PC-9 (cell line): ENCODE data around the gene ACOT2.

Source experiments
- EZH2 ChIP-seq: fragments of 200-600 bp; sonication (generic); IDR thresholded peaks from 2 replicates; pipeline ENCODE4 v1.8.0; 2017; ENCODE audit warnings: antibody characterized with exemption, low read depth
- TF ChIP-seq, protein P1 (sequence below): fragments of 200-600 bp; sonication (generic); conservative IDR thresholded peaks from 2 replicates; pipeline ENCODE4 v1.6.1; 2017; ENCODE audit warnings: mixed run types, antibody characterized with exemption, mild to moderate bottlenecking, moderate library complexity

DNA sequence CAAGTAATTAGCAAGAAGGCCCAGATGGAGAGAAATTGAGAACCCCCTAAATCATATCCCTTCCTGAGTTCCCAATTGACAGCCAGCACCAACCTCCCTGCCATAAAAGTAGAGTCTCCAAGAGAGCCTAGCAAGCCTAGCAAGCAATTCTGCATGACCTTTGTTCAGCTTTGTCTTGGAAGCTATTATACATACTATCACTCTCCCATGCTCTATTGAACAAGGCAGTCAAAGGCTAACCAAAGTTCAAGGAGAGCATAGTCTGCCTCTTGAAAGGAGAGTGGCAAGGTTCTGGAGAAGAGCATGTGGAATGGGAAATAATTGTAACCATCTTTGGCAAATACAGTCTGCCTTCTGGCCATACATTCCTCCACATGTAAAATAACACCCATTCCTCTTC, 30.5 kb downstream of the ACOT2 start:
- TF ChIP-seq, protein P1, sequence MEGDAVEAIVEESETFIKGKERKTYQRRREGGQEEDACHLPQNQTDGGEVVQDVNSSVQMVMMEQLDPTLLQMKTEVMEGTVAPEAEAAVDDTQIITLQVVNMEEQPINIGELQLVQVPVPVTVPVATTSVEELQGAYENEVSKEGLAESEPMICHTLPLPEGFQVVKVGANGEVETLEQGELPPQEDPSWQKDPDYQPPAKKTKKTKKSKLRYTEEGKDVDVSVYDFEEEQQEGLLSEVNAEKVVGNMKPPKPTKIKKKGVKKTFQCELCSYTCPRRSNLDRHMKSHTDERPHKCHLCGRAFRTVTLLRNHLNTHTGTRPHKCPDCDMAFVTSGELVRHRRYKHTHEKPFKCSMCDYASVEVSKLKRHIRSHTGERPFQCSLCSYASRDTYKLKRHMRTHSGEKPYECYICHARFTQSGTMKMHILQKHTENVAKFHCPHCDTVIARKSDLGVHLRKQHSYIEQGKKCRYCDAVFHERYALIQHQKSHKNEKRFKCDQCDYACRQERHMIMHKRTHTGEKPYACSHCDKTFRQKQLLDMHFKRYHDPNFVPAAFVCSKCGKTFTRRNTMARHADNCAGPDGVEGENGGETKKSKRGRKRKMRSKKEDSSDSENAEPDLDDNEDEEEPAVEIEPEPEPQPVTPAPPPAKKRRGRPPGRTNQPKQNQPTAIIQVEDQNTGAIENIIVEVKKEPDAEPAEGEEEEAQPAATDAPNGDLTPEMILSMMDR = no peak
- no peak for TF ChIP-seq EZH2
